NB4 (cell line): Measurements from ENCODE around the gene ANP32A.

Experiments used
- DNase-seq: peaks from one replicate; pipeline ENCODE4 v3.0.0; 2010; ENCODE audit warnings: low read depth
- H3K4me3 ChIP-seq: one replicate; pipeline ENCODE4 v1.5.1; 2011; ENCODE audit warnings: mild to moderate bottlenecking, low read depth, low read length, moderate library complexity
- MAX ChIP-seq: IDR thresholded peaks from 2 replicates; pipeline ENCODE4 v1.6.1; 2011; ENCODE audit warnings: low read depth, low read length
- MYC ChIP-seq: IDR thresholded peaks from 2 replicates; pipeline ENCODE4 v1.6.1; 2011; ENCODE audit warnings: low read depth, low read length
- POLR2A ChIP-seq: IDR thresholded peaks from 2 replicates; pipeline ENCODE4 v1.6.1; 2011; ENCODE audit warnings: mild to moderate bottlenecking; ENCODE audit not compliant: insufficient read length; ENCODE audit errors: extremely low read depth
- TF ChIP-seq, protein P1 (sequence below): IDR thresholded peaks from one replicate; pipeline ENCODE4 v1.5.1; 2012; ENCODE audit warnings: low read depth, low read length

Gene ANP32A

DNA sequence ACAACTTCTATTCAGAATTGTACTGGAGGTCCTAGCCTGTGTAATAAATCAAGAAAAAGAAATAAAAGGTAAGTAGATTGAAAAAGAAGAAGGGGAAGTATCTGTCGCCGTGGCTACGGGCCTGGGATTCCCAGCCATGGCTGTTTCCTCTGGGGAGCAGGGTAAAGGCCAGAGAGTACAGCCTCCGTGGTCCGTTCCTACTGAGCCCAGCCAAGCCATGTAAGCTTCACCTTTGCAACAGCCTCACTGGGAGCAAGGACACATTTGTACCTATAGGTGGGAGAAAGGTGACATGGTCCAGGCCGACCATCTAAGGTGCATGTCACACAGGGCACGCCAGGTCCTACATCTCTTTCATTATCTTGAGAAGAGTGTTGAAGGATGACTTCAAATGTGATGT lies 71.3 kb downstream of the ANP32A start:
- H3K4me3 ChIP-seq, result no peak overlapping the region
- TF ChIP-seq, protein P1, sequence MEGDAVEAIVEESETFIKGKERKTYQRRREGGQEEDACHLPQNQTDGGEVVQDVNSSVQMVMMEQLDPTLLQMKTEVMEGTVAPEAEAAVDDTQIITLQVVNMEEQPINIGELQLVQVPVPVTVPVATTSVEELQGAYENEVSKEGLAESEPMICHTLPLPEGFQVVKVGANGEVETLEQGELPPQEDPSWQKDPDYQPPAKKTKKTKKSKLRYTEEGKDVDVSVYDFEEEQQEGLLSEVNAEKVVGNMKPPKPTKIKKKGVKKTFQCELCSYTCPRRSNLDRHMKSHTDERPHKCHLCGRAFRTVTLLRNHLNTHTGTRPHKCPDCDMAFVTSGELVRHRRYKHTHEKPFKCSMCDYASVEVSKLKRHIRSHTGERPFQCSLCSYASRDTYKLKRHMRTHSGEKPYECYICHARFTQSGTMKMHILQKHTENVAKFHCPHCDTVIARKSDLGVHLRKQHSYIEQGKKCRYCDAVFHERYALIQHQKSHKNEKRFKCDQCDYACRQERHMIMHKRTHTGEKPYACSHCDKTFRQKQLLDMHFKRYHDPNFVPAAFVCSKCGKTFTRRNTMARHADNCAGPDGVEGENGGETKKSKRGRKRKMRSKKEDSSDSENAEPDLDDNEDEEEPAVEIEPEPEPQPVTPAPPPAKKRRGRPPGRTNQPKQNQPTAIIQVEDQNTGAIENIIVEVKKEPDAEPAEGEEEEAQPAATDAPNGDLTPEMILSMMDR, result no peak
- TF ChIP-seq MAX, result no peak
- TF ChIP-seq POLR2A, result no peak
- no peak for TF ChIP-seq MYC
- DNase-seq, result no peak

GRCh38 chr15:68743256-68743655 lies 77.4 kb downstream of the ANP32A start:
- TF ChIP-seq, protein P1, result no peak
- TF ChIP-seq POLR2A (no peak), MAX (no peak), MYC (no peak)
- no peak for DNase-seq
- H3K4me3 ChIP-seq, result no peak overlapping the region

GRCh38 chr15:68739390-68740080 lies 81.2 kb downstream of the ANP32A start:
- no peak for DNase-seq
- TF ChIP-seq POLR2A (no peak), MYC (no peak), MAX (no peak)
- TF ChIP-seq, protein P1, result no peak
- no peak overlapping the region for H3K4me3 ChIP-seq

DNA sequence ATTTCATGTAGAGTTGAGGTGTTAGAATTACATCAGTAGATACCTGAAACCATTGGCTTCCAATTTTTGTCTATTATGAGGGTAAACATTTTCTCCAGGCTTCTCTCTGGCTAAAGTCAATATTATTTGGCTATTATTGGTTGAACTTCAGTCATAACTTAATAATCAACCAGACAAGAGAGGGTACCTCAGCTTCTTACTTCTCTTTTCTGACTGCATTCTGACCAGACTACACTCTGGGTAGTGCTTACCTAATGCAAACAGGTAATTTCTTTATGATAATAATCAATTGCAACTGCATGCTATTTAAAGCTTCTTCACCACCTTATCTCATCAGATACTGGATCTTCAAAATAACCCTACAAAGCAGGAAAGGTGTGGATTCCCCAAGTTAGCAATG lies 85.1 kb downstream of the ANP32A start:
- no peak for DNase-seq
- TF ChIP-seq MAX (no peak), POLR2A (no peak), MYC (no peak)
- TF ChIP-seq, protein P1, result no peak
- H3K4me3 ChIP-seq, result no peak overlapping the region

- TF ChIP-seq MYC (no peak), MAX (no peak), POLR2A (no peak)
- TF ChIP-seq, protein P1, result no peak
- DNase-seq, result no peak
- H3K4me3 ChIP-seq, result no peak overlapping the region
Observed at GRCh38 chr15:68734881-68735280, 85.8 kb downstream of the ANP32A start.

GRCh38 chr15:68734352-68734751 lies 86.3 kb downstream of the ANP32A start:
- DNase-seq, result no peak
- no peak overlapping the region for H3K4me3 ChIP-seq
- TF ChIP-seq MYC (no peak), MAX (no peak), POLR2A (no peak)
- TF ChIP-seq, protein P1, result no peak
